ENCODE results near the gene ZNF235.

DNA sequence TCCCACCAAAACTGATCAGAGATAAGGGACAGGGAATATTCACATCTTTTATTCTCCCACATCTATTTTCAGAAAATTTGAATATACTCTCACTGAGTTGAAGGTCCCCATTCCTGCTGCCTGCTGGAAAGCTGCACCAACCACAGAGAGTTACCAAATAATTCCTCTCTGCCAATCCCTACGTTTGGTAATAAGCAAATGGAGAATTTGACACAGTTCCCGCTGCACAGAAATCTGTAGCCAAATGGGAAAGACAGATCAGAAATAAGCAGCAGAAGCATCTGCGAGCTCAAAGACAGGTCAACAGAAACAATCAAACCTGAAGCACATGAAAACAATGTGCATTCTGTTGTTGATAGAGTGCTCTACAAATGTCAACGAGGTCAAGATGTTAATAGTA lies 41.7 kb upstream of the ZNF235 start:
- TF ChIP-seq, protein P1, sequence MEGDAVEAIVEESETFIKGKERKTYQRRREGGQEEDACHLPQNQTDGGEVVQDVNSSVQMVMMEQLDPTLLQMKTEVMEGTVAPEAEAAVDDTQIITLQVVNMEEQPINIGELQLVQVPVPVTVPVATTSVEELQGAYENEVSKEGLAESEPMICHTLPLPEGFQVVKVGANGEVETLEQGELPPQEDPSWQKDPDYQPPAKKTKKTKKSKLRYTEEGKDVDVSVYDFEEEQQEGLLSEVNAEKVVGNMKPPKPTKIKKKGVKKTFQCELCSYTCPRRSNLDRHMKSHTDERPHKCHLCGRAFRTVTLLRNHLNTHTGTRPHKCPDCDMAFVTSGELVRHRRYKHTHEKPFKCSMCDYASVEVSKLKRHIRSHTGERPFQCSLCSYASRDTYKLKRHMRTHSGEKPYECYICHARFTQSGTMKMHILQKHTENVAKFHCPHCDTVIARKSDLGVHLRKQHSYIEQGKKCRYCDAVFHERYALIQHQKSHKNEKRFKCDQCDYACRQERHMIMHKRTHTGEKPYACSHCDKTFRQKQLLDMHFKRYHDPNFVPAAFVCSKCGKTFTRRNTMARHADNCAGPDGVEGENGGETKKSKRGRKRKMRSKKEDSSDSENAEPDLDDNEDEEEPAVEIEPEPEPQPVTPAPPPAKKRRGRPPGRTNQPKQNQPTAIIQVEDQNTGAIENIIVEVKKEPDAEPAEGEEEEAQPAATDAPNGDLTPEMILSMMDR (IDR thresholded peaks at IDR 0.05 in 4 of 5, conservative IDR thresholded peaks at IDR 0.05 in 1 of 5): no peak
- no peak for TF ChIP-seq POLR2A (IDR thresholded peaks at IDR 0.05)

Measured in gastrocnemius medialis (tissue), 4 donors.